Measurements from ENCODE around the gene RIN1. TPM values are rescaled to one million over a fixed set of nuclear protein-coding genes. Genes with fewer than 3 reads are reported as not detected.

The RIN1 gene
- polyA plus RNA-seq, 1 of the 3 experiments (the other 2 are of a cell fraction) = 16.9 TPM

DNA sequence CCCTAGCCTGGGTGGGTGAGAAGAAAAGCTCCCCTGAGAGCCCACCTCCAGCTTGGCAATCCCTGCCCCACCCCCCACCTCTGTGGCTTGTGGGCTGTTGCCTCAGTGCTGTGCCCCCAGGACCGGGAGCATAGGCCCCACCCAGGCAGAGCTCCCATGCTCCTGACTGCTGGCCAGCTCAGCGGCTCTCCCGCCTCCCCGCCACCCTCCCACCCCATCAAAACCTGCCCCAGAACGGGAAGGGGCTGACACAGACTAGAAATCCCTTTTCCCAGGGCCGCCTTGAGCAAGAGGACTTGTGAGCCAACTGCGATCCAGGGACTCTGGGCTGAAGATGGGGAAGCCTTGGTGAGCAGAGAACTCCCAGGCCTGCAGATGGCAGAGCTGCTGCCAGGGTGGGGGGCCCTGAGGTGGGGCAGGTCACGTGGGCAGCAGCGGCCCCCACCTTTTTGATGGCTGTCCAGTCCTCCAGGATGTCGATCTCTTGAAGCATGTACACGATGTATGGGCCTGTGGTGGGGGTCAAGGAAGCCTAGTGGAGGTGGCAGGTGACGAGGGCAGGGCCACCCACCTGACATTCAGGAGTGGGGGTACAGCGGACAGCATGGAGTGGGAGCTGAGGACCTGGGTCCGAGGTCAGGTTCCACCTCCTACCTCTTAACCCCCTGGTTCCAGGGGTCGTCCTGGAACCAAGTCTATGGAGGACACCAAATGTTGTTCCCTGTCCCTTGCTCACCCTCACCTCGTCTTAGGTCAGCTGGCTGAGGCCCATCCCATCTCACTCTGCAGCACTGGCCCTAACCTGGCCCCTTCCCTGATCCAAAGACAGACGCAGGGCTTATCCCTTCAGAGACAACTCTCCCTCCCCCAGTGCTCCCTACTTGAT lies 2.3 kb upstream of the RIN1 start (continued):
- TF ChIP-seq, protein P1, sequence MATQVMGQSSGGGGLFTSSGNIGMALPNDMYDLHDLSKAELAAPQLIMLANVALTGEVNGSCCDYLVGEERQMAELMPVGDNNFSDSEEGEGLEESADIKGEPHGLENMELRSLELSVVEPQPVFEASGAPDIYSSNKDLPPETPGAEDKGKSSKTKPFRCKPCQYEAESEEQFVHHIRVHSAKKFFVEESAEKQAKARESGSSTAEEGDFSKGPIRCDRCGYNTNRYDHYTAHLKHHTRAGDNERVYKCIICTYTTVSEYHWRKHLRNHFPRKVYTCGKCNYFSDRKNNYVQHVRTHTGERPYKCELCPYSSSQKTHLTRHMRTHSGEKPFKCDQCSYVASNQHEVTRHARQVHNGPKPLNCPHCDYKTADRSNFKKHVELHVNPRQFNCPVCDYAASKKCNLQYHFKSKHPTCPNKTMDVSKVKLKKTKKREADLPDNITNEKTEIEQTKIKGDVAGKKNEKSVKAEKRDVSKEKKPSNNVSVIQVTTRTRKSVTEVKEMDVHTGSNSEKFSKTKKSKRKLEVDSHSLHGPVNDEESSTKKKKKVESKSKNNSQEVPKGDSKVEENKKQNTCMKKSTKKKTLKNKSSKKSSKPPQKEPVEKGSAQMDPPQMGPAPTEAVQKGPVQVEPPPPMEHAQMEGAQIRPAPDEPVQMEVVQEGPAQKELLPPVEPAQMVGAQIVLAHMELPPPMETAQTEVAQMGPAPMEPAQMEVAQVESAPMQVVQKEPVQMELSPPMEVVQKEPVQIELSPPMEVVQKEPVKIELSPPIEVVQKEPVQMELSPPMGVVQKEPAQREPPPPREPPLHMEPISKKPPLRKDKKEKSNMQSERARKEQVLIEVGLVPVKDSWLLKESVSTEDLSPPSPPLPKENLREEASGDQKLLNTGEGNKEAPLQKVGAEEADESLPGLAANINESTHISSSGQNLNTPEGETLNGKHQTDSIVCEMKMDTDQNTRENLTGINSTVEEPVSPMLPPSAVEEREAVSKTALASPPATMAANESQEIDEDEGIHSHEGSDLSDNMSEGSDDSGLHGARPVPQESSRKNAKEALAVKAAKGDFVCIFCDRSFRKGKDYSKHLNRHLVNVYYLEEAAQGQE (IDR thresholded peaks at IDR 0.05; ENCODE audit: low read depth, low read length) = no peak
- TF ChIP-seq RXRA (IDR thresholded peaks at IDR 0.05; ENCODE audit: borderline replicate concordance, low read depth) (no peak), CHD2 (IDR thresholded peaks at IDR 0.05; ENCODE audit: low read length, partially characterized antibody) (no peak), EP300 (IDR thresholded peaks at IDR 0.05; ENCODE audit: borderline replicate concordance in 1 of 2, low read depth in 1 of 2, low read length in 1 of 2) (no peak)
- TF ChIP-seq, protein P2, sequence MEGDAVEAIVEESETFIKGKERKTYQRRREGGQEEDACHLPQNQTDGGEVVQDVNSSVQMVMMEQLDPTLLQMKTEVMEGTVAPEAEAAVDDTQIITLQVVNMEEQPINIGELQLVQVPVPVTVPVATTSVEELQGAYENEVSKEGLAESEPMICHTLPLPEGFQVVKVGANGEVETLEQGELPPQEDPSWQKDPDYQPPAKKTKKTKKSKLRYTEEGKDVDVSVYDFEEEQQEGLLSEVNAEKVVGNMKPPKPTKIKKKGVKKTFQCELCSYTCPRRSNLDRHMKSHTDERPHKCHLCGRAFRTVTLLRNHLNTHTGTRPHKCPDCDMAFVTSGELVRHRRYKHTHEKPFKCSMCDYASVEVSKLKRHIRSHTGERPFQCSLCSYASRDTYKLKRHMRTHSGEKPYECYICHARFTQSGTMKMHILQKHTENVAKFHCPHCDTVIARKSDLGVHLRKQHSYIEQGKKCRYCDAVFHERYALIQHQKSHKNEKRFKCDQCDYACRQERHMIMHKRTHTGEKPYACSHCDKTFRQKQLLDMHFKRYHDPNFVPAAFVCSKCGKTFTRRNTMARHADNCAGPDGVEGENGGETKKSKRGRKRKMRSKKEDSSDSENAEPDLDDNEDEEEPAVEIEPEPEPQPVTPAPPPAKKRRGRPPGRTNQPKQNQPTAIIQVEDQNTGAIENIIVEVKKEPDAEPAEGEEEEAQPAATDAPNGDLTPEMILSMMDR (IDR thresholded peaks at IDR 0.05) = no peak

DNA sequence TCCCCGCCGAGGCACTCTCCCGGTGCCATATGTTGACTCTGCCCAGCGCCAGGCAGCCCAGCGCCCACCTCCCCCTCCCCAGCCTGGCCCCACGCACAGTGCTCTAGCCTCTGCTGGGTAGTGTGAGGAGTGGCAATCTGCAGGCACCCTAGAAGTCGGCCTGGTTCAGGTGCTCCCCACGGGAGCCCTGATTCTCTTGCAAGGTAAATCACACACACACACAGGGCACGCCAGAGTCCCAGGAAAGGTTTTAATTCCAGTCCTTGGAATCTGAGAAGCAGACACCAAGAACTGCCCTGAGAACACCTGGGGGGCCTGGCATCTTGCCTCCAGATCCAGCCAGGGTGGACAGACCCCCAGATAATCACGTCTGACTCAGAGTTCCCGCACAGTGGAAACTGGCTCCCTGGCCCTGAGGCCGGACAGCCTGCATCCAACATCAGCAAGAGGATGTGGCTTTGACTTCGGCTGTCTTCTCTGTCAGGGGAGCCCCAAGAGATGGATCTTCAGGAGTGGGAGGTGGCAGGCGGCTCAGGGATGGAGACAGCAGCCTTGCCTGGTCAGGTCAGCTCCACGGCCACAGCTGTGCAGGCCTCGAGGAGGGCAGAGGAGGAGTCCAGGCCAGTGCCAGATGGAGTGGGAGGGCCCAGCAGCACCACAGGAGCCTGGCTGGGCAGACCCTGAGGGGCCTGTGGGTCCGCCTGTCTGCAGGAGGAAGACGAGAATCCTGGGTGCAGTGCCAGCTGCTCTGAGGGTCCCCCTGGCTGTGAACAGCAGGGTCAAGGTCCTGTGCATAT lies 1.1 kb upstream of the RIN1 start:
- peaks cover 27 to 44% of the 10 kb centered on the region in 2 experiments for H3K4me1 ChIP-seq (ENCODE audit: control insufficient read depth in 1 of 2, insufficient read depth in 2 of 2, low read depth in 1 of 2, low read length in 1 of 2)
- peak overlapping the region; percentile 94 for H3K27ac ChIP-seq (ENCODE audit: low read depth in 2 of 2, low read length in 1 of 2)
- peak overlapping the region; percentile 87 for H3K9ac ChIP-seq
- POLR2A ChIA-PET = interaction anchor here (1.6 to 3.2 kb wide), 2 partner anchors 25 kb away, joined by 8 to 33 read pairs; no protein-coding TSS in a partner anchor
- H3K4me2 ChIP-seq = peak overlapping the region; percentile 90
- H3K9me2 ChIP-seq = no peaks in the 10 kb centered on the region
- no peaks in the 10 kb centered on the region; the same call in 1 of the 2 replicates for H4K20me1 ChIP-seq (ENCODE audit: insufficient read depth)
- peaks cover 15 to 47% of the 10 kb centered on the region in 2 experiments for H3K36me3 ChIP-seq (replicated peaks in 1 of 2; ENCODE audit: control insufficient read depth in 1 of 2, insufficient read depth in 2 of 2, low read length in 1 of 2)
- H2AFZ ChIP-seq (ENCODE audit: low read depth) = no peak overlapping the region
- 0 out of 2 replicates have a peak, but pooled peaks have one; percentile 43 for TF ChIP-seq FOXJ3 (CRISPR knock-in tag; IDR thresholded peaks at IDR 0.05)
- TF ChIP-seq, protein P3, sequence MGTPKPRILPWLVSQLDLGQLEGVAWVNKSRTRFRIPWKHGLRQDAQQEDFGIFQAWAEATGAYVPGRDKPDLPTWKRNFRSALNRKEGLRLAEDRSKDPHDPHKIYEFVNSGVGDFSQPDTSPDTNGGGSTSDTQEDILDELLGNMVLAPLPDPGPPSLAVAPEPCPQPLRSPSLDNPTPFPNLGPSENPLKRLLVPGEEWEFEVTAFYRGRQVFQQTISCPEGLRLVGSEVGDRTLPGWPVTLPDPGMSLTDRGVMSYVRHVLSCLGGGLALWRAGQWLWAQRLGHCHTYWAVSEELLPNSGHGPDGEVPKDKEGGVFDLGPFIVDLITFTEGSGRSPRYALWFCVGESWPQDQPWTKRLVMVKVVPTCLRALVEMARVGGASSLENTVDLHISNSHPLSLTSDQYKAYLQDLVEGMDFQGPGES (IDR thresholded peaks at IDR 0.05; ENCODE audit: low read depth, low read length) = no peak
- TF ChIP-seq, protein P2 (IDR thresholded peaks at IDR 0.05) = no peak
- no peak for TF ChIP-seq EZH2phosphoT487 (IDR thresholded peaks at IDR 0.05; ENCODE audit: borderline replicate concordance, low read depth)
- TF ChIP-seq, protein P4, sequence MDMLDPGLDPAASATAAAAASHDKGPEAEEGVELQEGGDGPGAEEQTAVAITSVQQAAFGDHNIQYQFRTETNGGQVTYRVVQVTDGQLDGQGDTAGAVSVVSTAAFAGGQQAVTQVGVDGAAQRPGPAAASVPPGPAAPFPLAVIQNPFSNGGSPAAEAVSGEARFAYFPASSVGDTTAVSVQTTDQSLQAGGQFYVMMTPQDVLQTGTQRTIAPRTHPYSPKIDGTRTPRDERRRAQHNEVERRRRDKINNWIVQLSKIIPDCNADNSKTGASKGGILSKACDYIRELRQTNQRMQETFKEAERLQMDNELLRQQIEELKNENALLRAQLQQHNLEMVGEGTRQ (IDR thresholded peaks at IDR 0.05; ENCODE audit: borderline replicate concordance, low read depth, low read length) = no peak
- TF ChIP-seq RFX5 (IDR thresholded peaks at IDR 0.05; ENCODE audit: low read length) = 0 out of 2 replicates have a peak, but pooled peaks have one; percentile 4
- TF ChIP-seq RXRA (IDR thresholded peaks at IDR 0.05; ENCODE audit: borderline replicate concordance, low read depth) = no peak
- 23% methylated on average over 11 of the region's 18 CpGs for WGBS (ENCODE audit: low lambda C conversion rate)
- peaks cover 10% of the 10 kb centered on the region for H3F3A ChIP-seq (replicated peaks; ENCODE audit: insufficient read depth)
- H3K27me3 ChIP-seq (ENCODE audit: insufficient read depth) = no peaks in the 10 kb centered on the region
- CTCF ChIA-PET = interaction anchor here (0.9 to 8.8 kb wide), 11 partner anchors 9 to 78 kb away, joined by 3 to 280 read pairs (median 4); partner anchors contain the start of genes B4GAT1, CD248 and TMEM151A
- H3K4me3 ChIP-seq (ENCODE audit: low read depth in 2 of 2, low read length in 1 of 2) = no peak overlapping the region
- H3K9me3 ChIP-seq = no peaks in the 10 kb centered on the region
- DNase-seq = peak; percentile 75
- peaks cover 20% of the 10 kb centered on the region for H3K79me2 ChIP-seq (ENCODE audit: insufficient read depth)

All from SK-N-SH (cell line).